Measurements from ENCODE around the gene NR2C2AP. TPM values are rescaled to one million over a fixed set of nuclear protein-coding genes. Genes with fewer than 3 reads are reported as not detected.

The NR2C2AP gene
- total and polyA plus RNA-seq, 2 of the 13 experiments (the other 11 are each of a cell fraction or from before 2014, with no cell fraction given): 12.2 to 26.8 TPM

DNA sequence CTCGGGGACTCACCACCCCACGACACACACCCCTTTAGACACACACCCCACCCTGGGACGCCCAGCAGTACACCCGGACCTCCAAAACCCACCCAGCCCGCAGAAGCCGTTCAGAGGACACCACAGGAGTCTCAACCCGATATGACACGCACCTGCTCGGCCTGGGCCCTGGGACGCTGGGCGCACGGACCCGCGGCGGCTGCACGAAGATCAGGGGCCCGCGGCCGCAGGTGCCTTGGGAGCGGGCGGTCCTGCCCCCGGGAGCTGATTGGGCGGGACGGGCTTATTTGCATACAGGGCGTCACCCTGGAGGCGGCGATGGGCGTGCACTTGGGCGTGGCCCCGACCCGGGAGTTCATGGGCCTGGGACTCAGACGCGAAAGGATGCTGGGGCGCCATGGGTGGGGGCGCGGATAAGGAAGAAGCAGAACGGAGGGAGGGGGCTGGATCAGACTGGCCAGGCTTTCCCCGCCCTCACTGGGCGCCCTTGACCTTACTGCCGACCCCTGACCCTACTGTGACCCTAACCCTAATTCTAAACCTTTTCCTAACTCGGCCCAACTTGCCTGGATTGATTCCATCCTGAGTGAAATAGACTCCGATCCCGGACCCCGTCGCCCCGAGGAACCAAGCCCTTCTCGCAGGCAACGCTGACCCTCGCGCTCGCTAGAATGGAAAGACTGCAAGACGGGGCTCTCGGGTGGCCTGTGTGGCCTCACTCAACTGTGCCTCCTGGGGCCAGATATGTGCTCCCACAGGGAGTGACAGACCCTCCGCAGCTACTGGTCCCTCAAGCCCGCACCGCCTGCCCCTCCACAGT is 33.0 kb downstream of the NR2C2AP start, which contains the start of gene MEF2B (continued):
- TF ChIP-seq, protein P1, sequence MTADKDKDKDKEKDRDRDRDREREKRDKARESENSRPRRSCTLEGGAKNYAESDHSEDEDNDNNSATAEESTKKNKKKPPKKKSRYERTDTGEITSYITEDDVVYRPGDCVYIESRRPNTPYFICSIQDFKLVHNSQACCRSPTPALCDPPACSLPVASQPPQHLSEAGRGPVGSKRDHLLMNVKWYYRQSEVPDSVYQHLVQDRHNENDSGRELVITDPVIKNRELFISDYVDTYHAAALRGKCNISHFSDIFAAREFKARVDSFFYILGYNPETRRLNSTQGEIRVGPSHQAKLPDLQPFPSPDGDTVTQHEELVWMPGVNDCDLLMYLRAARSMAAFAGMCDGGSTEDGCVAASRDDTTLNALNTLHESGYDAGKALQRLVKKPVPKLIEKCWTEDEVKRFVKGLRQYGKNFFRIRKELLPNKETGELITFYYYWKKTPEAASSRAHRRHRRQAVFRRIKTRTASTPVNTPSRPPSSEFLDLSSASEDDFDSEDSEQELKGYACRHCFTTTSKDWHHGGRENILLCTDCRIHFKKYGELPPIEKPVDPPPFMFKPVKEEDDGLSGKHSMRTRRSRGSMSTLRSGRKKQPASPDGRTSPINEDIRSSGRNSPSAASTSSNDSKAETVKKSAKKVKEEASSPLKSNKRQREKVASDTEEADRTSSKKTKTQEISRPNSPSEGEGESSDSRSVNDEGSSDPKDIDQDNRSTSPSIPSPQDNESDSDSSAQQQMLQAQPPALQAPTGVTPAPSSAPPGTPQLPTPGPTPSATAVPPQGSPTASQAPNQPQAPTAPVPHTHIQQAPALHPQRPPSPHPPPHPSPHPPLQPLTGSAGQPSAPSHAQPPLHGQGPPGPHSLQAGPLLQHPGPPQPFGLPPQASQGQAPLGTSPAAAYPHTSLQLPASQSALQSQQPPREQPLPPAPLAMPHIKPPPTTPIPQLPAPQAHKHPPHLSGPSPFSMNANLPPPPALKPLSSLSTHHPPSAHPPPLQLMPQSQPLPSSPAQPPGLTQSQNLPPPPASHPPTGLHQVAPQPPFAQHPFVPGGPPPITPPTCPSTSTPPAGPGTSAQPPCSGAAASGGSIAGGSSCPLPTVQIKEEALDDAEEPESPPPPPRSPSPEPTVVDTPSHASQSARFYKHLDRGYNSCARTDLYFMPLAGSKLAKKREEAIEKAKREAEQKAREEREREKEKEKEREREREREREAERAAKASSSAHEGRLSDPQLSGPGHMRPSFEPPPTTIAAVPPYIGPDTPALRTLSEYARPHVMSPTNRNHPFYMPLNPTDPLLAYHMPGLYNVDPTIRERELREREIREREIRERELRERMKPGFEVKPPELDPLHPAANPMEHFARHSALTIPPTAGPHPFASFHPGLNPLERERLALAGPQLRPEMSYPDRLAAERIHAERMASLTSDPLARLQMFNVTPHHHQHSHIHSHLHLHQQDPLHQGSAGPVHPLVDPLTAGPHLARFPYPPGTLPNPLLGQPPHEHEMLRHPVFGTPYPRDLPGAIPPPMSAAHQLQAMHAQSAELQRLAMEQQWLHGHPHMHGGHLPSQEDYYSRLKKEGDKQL (CRISPR knock-in tag; IDR thresholded peaks at IDR 0.05; ENCODE audit: low read depth): no peak
- TF ChIP-seq ZNF235 (CRISPR knock-in tag; IDR thresholded peaks at IDR 0.05; ENCODE audit: borderline replicate concordance): no peak
- no peak for TF ChIP-seq ZNF703 (CRISPR knock-in tag; IDR thresholded peaks at IDR 0.05; ENCODE audit: borderline replicate concordance)
- no peak for TF ChIP-seq ELF3 (CRISPR knock-in tag; IDR thresholded peaks at IDR 0.05)
- TF ChIP-seq, protein P2, sequence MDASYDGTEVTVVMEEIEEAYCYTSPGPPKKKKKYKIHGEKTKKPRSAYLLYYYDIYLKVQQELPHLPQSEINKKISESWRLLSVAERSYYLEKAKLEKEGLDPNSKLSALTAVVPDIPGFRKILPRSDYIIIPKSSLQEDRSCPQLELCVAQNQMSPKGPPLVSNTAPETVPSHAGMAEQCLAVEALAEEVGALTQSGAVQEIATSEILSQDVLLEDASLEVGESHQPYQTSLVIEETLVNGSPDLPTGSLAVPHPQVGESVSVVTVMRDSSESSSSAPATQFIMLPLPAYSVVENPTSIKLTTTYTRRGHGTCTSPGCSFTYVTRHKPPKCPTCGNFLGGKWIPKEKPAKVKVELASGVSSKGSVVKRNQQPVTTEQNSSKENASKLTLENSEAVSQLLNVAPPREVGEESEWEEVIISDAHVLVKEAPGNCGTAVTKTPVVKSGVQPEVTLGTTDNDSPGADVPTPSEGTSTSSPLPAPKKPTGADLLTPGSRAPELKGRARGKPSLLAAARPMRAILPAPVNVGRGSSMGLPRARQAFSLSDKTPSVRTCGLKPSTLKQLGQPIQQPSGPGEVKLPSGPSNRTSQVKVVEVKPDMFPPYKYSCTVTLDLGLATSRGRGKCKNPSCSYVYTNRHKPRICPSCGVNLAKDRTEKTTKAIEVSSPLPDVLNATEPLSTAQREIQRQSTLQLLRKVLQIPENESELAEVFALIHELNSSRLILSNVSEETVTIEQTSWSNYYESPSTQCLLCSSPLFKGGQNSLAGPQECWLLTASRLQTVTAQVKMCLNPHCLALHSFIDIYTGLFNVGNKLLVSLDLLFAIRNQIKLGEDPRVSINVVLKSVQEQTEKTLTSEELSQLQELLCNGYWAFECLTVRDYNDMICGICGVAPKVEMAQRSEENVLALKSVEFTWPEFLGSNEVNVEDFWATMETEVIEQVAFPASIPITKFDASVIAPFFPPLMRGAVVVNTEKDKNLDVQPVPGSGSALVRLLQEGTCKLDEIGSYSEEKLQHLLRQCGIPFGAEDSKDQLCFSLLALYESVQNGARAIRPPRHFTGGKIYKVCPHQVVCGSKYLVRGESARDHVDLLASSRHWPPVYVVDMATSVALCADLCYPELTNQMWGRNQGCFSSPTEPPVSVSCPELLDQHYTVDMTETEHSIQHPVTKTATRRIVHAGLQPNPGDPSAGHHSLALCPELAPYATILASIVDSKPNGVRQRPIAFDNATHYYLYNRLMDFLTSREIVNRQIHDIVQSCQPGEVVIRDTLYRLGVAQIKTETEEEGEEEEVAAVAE (CRISPR knock-in tag; IDR thresholded peaks at IDR 0.05; ENCODE audit: borderline replicate concordance): no peak
- TF ChIP-seq, protein P3, sequence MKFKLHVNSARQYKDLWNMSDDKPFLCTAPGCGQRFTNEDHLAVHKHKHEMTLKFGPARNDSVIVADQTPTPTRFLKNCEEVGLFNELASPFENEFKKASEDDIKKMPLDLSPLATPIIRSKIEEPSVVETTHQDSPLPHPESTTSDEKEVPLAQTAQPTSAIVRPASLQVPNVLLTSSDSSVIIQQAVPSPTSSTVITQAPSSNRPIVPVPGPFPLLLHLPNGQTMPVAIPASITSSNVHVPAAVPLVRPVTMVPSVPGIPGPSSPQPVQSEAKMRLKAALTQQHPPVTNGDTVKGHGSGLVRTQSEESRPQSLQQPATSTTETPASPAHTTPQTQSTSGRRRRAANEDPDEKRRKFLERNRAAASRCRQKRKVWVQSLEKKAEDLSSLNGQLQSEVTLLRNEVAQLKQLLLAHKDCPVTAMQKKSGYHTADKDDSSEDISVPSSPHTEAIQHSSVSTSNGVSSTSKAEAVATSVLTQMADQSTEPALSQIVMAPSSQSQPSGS (CRISPR knock-in tag; IDR thresholded peaks at IDR 0.05): no peak
- 0 out of 2 replicates have a peak, but pooled peaks have one; percentile 20 for TF ChIP-seq ZSCAN31 (CRISPR knock-in tag; IDR thresholded peaks at IDR 0.05; ENCODE audit: low read depth)
- TF ChIP-seq, protein P4, sequence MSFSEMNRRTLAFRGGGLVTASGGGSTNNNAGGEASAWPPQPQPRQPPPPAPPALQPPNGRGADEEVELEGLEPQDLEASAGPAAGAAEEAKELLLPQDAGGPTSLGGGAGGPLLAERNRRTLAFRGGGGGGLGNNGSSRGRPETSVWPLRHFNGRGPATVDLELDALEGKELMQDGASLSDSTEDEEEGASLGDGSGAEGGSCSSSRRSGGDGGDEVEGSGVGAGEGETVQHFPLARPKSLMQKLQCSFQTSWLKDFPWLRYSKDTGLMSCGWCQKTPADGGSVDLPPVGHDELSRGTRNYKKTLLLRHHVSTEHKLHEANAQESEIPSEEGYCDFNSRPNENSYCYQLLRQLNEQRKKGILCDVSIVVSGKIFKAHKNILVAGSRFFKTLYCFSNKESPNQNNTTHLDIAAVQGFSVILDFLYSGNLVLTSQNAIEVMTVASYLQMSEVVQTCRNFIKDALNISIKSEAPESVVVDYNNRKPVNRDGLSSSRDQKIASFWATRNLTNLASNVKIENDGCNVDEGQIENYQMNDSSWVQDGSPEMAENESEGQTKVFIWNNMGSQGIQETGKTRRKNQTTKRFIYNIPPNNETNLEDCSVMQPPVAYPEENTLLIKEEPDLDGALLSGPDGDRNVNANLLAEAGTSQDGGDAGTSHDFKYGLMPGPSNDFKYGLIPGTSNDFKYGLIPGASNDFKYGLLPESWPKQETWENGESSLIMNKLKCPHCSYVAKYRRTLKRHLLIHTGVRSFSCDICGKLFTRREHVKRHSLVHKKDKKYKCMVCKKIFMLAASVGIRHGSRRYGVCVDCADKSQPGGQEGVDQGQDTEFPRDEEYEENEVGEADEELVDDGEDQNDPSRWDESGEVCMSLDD (CRISPR knock-in tag; IDR thresholded peaks at IDR 0.05; ENCODE audit: borderline replicate concordance): no peak
- no peak for TF ChIP-seq SKI (IDR thresholded peaks at IDR 0.05; ENCODE audit: partially characterized antibody)
- no peak for TF ChIP-seq ZNF17 (CRISPR knock-in tag; IDR thresholded peaks at IDR 0.05)
- no peak for TF ChIP-seq ZMYM4 (CRISPR knock-in tag; IDR thresholded peaks at IDR 0.05)
- TF ChIP-seq ZNF451 (CRISPR knock-in tag; IDR thresholded peaks at IDR 0.05): no peak

All from HepG2 (cell line).